ENCODE data around the gene AMZ1. TPM values are rescaled to one million over a fixed set of nuclear protein-coding genes. Genes with fewer than 3 reads are reported as not detected.
"Not testable (repeated sequence)": the region's sequence is repeated elsewhere in the genome, so short reads cannot be mapped to it uniquely, and the experiment has no call there.

Gene AMZ1
- total RNA-seq, 4 donors from 2014 or later: under 0.01 to 1.2 (median 0.53) TPM

DNA sequence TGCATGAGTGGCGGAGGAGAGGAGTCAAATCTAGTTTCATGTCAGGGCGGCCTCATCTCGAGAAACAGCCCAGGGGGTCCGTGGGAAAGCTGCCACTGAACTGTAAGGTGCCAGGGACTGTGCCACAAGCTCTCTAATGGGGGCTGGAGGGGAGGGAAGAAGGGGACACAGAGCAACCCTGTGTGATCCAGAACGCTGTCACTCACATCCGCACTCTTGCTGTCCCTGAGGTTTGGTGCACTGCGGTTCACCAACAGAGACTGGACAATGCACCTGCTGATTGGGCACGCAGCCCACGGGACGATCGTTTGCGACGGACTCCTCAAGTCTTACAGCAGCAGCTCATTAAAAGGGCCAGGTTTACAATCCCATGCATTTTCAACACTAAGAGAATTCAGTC, 47.7 kb downstream of the AMZ1 start:
- DNase-seq (ENCODE audit: extremely low spot score): no peak
- WGBS: 94% methylated on average over 6 of the region's 13 CpGs
- Histone ChIP-seq H3K27ac (replicated peaks in 1 of 4) (no peak overlapping the region), H3K36me3 (peaks cover 0 to 10% (median 7%) of the 10 kb centered on the region in 4 donors), H3K27me3 (no peaks in the 10 kb centered on the region), H3K4me1 (peaks cover 28 to 41% (median 37%) of the 10 kb centered on the region in 4 donors), H3K9me3 (no peaks in the 10 kb centered on the region), H3K4me3 (no peak overlapping the region)
- TF ChIP-seq, protein P1, sequence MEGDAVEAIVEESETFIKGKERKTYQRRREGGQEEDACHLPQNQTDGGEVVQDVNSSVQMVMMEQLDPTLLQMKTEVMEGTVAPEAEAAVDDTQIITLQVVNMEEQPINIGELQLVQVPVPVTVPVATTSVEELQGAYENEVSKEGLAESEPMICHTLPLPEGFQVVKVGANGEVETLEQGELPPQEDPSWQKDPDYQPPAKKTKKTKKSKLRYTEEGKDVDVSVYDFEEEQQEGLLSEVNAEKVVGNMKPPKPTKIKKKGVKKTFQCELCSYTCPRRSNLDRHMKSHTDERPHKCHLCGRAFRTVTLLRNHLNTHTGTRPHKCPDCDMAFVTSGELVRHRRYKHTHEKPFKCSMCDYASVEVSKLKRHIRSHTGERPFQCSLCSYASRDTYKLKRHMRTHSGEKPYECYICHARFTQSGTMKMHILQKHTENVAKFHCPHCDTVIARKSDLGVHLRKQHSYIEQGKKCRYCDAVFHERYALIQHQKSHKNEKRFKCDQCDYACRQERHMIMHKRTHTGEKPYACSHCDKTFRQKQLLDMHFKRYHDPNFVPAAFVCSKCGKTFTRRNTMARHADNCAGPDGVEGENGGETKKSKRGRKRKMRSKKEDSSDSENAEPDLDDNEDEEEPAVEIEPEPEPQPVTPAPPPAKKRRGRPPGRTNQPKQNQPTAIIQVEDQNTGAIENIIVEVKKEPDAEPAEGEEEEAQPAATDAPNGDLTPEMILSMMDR (IDR thresholded peaks at IDR 0.05): no peak
- TF ChIP-seq EP300 (IDR thresholded peaks at IDR 0.05) (no peak), POLR2A (IDR thresholded peaks at IDR 0.05; ENCODE audit: low read depth) (no peak), POLR2AphosphoS5 (IDR thresholded peaks at IDR 0.05) (no peak)
- intact Hi-C loops (cut with DNase I): no loop called here

GRCh38 chr7:2736411-2736914, 48.5 kb downstream of the AMZ1 start:
- H3K4me1 ChIP-seq: peaks cover 28 to 41% (median 37%) of the 10 kb centered on the region in 4 donors
- 100% methylated on average over 6 of the region's 17 CpGs for WGBS
- no peak overlapping the region for H3K4me3 ChIP-seq
- no peaks in the 10 kb centered on the region for H3K9me3 ChIP-seq
- peak overlapping the region in 1 of 4 donors; percentile 20 for H3K27ac ChIP-seq (replicated peaks in 1 of 4)
- TF ChIP-seq EP300 (IDR thresholded peaks at IDR 0.05) (no peak), POLR2AphosphoS5 (IDR thresholded peaks at IDR 0.05) (no peak)
- no peak for DNase-seq (ENCODE audit: extremely low spot score)
- H3K36me3 ChIP-seq: peaks cover 0 to 3% (median 0%) of the 10 kb centered on the region in 4 donors
- intact Hi-C loops (cut with DNase I): no loop called here
- H3K27me3 ChIP-seq: no peaks in the 10 kb centered on the region

GRCh38 chr7:2737005-2737743, 49.2 kb downstream of the AMZ1 start:
- whole genome bisulfite sequencing: 95% methylated on average over 12 of the region's 15 CpGs
- H3K27ac ChIP-seq (replicated peaks in 1 of 4): peak overlapping the region; percentile 40 to 75 (median 68)
- H3K36me3 ChIP-seq; H3K4me3 ChIP-seq; H3K9me3 ChIP-seq; H3K27me3 ChIP-seq; DNase-seq (ENCODE audit: extremely low spot score); intact Hi-C loops (cut with DNase I): not testable (repeated sequence)
- H3K4me1 ChIP-seq: peaks cover 28 to 41% (median 37%) of the 10 kb centered on the region in 4 donors

DNA sequence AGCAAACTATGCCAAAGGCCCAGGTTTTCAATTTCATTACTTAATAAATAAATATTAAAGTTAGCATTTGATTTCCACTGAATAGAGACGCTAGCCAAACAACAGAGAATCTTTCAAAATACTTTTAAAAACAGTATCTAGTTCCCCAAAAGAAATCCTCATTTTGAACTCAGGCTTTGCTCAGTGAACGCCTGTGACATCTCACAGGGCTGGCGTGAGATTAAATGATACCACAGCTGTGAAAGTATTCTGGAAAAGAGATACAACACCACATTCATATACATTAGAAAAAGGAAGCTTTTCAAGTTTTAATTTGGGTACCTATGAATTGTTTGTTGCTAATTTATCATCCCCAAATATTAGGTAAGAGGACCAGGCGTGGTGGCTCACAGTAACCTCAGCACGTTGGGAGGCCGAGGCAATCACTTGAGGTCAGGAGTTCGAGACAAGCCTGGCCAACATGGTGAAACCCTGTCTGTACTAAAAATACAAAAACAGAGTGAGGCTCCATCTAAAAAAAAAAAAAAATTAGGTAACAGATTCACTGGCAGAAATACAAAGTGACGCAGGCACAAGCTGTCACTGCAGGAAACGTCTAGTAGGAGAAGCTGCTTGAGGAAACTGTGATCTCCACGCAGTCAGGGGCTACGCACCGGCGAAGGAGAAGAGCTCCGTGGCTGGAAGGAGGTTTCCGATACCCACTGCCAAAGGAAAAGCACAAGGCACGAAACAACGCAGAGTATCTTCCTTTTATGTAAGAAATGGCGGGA, 50.0 kb downstream of the AMZ1 start:
- no peak for DNase-seq (ENCODE audit: extremely low spot score)
- TF ChIP-seq POLR2AphosphoS5 (IDR thresholded peaks at IDR 0.05): peak; percentile 64 to 76
- TF ChIP-seq, protein P1 (IDR thresholded peaks at IDR 0.05): no peak
- no peaks in the 10 kb centered on the region for H3K27me3 ChIP-seq

DNA sequence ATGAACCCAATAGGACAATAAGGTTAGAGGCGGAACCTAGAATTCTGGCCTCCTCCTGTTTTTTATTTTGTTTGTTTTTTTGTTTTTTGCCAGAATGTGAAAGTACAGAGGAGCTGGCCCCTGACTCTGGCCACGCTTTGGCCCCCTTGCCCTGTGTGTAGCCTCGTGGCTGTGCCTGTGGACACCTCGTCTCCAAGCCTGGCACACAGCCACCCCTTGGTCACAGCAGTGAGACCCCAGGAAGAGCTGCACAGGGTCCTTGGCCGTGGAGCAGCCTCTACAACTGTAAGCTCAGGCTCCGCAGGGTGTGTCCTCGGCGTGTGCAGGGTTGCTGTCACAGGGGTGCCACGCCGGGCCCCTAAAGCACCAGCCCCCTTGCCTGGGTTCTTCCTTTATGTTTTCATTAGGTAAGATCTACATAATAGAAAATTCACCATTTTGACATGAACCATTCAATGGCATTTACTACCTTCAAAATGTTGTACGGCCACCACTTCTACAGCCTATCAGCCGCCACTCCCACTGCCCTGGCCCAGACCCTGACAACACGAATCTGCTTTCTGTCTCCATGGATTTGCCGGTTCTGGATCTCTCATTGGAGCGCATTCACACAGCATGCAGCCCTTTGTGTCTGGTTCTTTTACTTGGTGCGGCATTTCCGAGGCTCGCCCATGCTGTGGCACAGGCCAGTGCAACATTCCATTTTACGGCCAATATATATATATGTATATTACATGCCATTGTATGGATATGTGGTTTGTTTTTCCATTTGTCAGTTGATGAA, 51.0 kb downstream of the AMZ1 start:
- intact Hi-C loops (cut with DNase I): no loop called here
- Histone ChIP-seq H3K27ac (replicated peaks in 1 of 4) (peak overlapping the region in 3 of 4 donors; percentile 66 to 75 (median 71)), H3K36me3 (no peaks in the 10 kb centered on the region), H3K9me3 (no peaks in the 10 kb centered on the region), H3K4me3 (no peak overlapping the region), H3K4me1 (peaks cover 22 to 30% (median 28%) of the 10 kb centered on the region in 4 donors), H3K27me3 (no peaks in the 10 kb centered on the region)
- 93% methylated on average over 17 of the region's 19 CpGs for WGBS
- TF ChIP-seq, protein P1 (IDR thresholded peaks at IDR 0.05): no peak
- TF ChIP-seq EP300 (IDR thresholded peaks at IDR 0.05) (no peak), POLR2A (IDR thresholded peaks at IDR 0.05; ENCODE audit: low read depth) (no peak), POLR2AphosphoS5 (IDR thresholded peaks at IDR 0.05) (no peak)
- DNase-seq (ENCODE audit: extremely low spot score): no peak

More for the DNA sequence above, 50.0 kb downstream of the AMZ1 start:
- intact Hi-C loops (cut with DNase I): no loop called here
- H3K27ac ChIP-seq (replicated peaks in 1 of 4): peak overlapping the region; percentile 40 to 75 (median 68)
- WGBS: 44% methylated on average over 18 of the region's 18 CpGs
- peaks cover 28 to 39% (median 34%) of the 10 kb centered on the region in 4 donors for H3K4me1 ChIP-seq
- peak overlapping the region in 1 of 4 donors; percentile 11 for H3K4me3 ChIP-seq
- H3K9me3 ChIP-seq: no peaks in the 10 kb centered on the region
- H3K36me3 ChIP-seq: no peaks in the 10 kb centered on the region

- 89% methylated on average over 19 of the region's 20 CpGs for WGBS
- H3K27ac ChIP-seq (replicated peaks in 1 of 4); H3K9me3 ChIP-seq; DNase-seq (ENCODE audit: extremely low spot score); intact Hi-C loops (cut with DNase I); H3K4me1 ChIP-seq; H3K27me3 ChIP-seq; H3K36me3 ChIP-seq; H3K4me3 ChIP-seq: not testable (repeated sequence)
Measured at GRCh38 chr7:2743523-2744185, 55.7 kb downstream of the AMZ1 start.

DNA sequence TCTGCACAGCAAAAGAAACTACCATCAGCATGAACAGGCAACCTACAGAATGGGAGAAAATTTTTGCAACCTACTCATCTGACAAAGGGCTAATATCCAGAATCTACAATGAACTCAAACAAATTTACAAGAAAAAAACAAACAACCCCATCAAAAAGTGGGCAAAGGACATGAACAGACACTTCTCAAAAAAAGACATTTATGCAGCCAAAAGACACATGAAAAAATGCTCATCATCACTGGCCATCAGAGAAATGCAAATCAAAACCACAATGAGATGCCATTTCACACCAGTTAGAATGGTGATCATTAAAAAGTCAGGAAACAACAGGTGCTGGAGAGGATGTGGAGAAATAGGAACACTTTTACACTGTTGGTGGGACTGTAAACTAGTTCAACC, 60.7 kb downstream of the AMZ1 start:
- H3K36me3 ChIP-seq; H3K4me1 ChIP-seq; H3K27ac ChIP-seq (replicated peaks in 1 of 4); DNase-seq (ENCODE audit: extremely low spot score); H3K4me3 ChIP-seq; H3K27me3 ChIP-seq; intact Hi-C loops (cut with DNase I); H3K9me3 ChIP-seq: not testable (repeated sequence)
